H9 (cell line): Measurements from ENCODE around the gene CLEC12A. TPM values are rescaled to one million over a fixed set of nuclear protein-coding genes. Genes with fewer than 3 reads are reported as not detected.

Experiments used
- DNase-seq: peaks from one replicate; pipeline ENCODE4 v3.0.0-alpha.2; 2017
- H2AFZ ChIP-seq: one replicate; pipeline ENCODE4 v1.6.1; 2013; ENCODE audit warnings: mild to moderate bottlenecking, low read length, control low read depth, moderate library complexity
- H2AK5ac ChIP-seq: 2 replicates; pipeline ENCODE4 v1.6.1; 2013; ENCODE audit warnings: low read length, control low read depth, mixed read lengths; ENCODE audit not compliant: insufficient read length
- H2BK120ac ChIP-seq: one replicate; pipeline ENCODE4 v1.6.1; 2013; ENCODE audit warnings: low read depth, mild to moderate bottlenecking, low read length, control low read depth, inconsistent platforms; ENCODE audit not compliant: poor library complexity, severe bottlenecking
- H2BK12ac ChIP-seq: 2 replicates; pipeline ENCODE4 v1.6.1; 2013; ENCODE audit warnings: low read length, control low read depth, mixed read lengths, low read depth; ENCODE audit not compliant: insufficient read length
- H2BK15ac ChIP-seq: 2 replicates; pipeline ENCODE4 v1.6.1; 2013; ENCODE audit warnings: low read depth, low read length, control low read depth
- H2BK20ac ChIP-seq: one replicate; pipeline ENCODE4 v1.6.1; 2013; ENCODE audit warnings: low read depth, mild to moderate bottlenecking, low read length, control low read depth, inconsistent platforms; ENCODE audit not compliant: poor library complexity, severe bottlenecking
- H2BK5ac ChIP-seq: 2 replicates; pipeline ENCODE4 v1.6.1; 2013; ENCODE audit warnings: low read length, control low read depth, mixed read lengths; ENCODE audit not compliant: insufficient read length
- H3K14ac ChIP-seq: 2 replicates; pipeline ENCODE4 v1.6.1; 2013; ENCODE audit warnings: low read length, control low read depth; ENCODE audit not compliant: insufficient read depth
- H3K18ac ChIP-seq: 2 replicates; pipeline ENCODE4 v1.6.1; 2013; ENCODE audit warnings: low read depth, mild to moderate bottlenecking, mixed read lengths, low read length, control low read depth; ENCODE audit not compliant: insufficient read length
- H3K23ac ChIP-seq: 2 replicates; pipeline ENCODE4 v1.6.1; 2013; ENCODE audit warnings: low read length, control low read depth, mixed read lengths, low read depth; ENCODE audit not compliant: insufficient read length
- H3K23me2 ChIP-seq: 2 replicates; pipeline ENCODE4 v1.6.1; 2013; ENCODE audit warnings: low read depth, mild to moderate bottlenecking, mixed read lengths, low read length, control low read depth; ENCODE audit not compliant: insufficient read length, poor library complexity, severe bottlenecking
- H3K27ac ChIP-seq: 2 replicates; pipeline ENCODE4 v1.5.1; 2013; ENCODE audit warnings: low read length, control low read depth, mixed read lengths, low read depth; ENCODE audit not compliant: insufficient read length
- H3K27me3 ChIP-seq: 2 replicates; pipeline ENCODE4 v1.6.1; 2013; ENCODE audit warnings: low read length, control low read depth, inconsistent platforms; ENCODE audit not compliant: insufficient read depth
- H3K4ac ChIP-seq: 2 replicates; pipeline ENCODE4 v1.6.1; 2013; ENCODE audit warnings: low read depth, mild to moderate bottlenecking, control low read depth, inconsistent platforms, low read length, moderate library complexity
- H3K4me1 ChIP-seq: 2 replicates; pipeline ENCODE4 v1.6.1; 2013; ENCODE audit warnings: low read length, control low read depth, inconsistent platforms; ENCODE audit not compliant: insufficient read depth
- H3K4me2 ChIP-seq: 2 replicates; pipeline ENCODE4 v1.6.1; 2013; ENCODE audit warnings: low read length, control low read depth, mixed read lengths; ENCODE audit not compliant: insufficient read length, insufficient read depth
- H3K56ac ChIP-seq: 2 replicates; pipeline ENCODE4 v1.6.1; 2013; ENCODE audit warnings: low read depth, mild to moderate bottlenecking, mixed read lengths, low read length, control low read depth; ENCODE audit not compliant: insufficient read length
- H3K79me1 ChIP-seq: 2 replicates; pipeline ENCODE4 v1.6.1; 2013; ENCODE audit warnings: low read depth, mild to moderate bottlenecking, moderate library complexity, low read length, control low read depth, inconsistent platforms; ENCODE audit not compliant: insufficient read depth, poor library complexity, severe bottlenecking
- H3K79me2 ChIP-seq: 2 replicates; pipeline ENCODE4 v1.6.1; 2013; ENCODE audit warnings: low read length, control low read depth, inconsistent platforms; ENCODE audit not compliant: insufficient read depth
- H3K9ac ChIP-seq: 2 replicates; pipeline ENCODE4 v1.6.1; 2013; ENCODE audit warnings: low read length, control low read depth, mixed read lengths; ENCODE audit not compliant: insufficient read length; ENCODE audit errors: extremely low read depth
- H3K9me3 ChIP-seq: one replicate; pipeline ENCODE4 v1.6.1; 2013; ENCODE audit warnings: low read depth, low read length, inconsistent platforms; ENCODE audit not compliant: control insufficient read depth
- H3T11ph ChIP-seq: one replicate; pipeline ENCODE4 v1.6.1; 2013; ENCODE audit warnings: mild to moderate bottlenecking, low read length, control low read depth, inconsistent platforms
- H4K20me1 ChIP-seq: one replicate; pipeline ENCODE4 v1.6.1; 2013; ENCODE audit not compliant: control insufficient read depth, insufficient read length, insufficient read depth
- H4K5ac ChIP-seq: 2 replicates; pipeline ENCODE4 v1.6.1; 2013; ENCODE audit warnings: low read depth, mild to moderate bottlenecking, mixed read lengths, low read length, control low read depth; ENCODE audit not compliant: insufficient read length
- H4K8ac ChIP-seq: replicated peaks from 2 replicates; pipeline ENCODE4 v1.6.1; 2013; ENCODE audit warnings: low read length, control low read depth, mixed read lengths, low read depth; ENCODE audit not compliant: insufficient read length
- H4K91ac ChIP-seq: 2 replicates; pipeline ENCODE4 v1.6.1; 2013; ENCODE audit warnings: low read depth, mild to moderate bottlenecking, moderate library complexity, mixed read lengths, low read length, control low read depth; ENCODE audit not compliant: insufficient read length
- H3K27ac Mint-ChIP-seq, 3 experiments: 2 replicates in 2 of 3; 3 replicates in 1 of 3; pipeline ENCODE4 v1.8.0; 2020 to 2021; ENCODE audit warnings: mixed read lengths in 3 of 3, mild to moderate bottlenecking in 1 of 3, moderate library complexity in 1 of 3
- H3K27me3 Mint-ChIP-seq: 2 replicates; pipeline ENCODE4 v1.8.0; 2021; ENCODE audit warnings: low read depth, mild to moderate bottlenecking, moderate library complexity, mixed read lengths
- H3K36me3 Mint-ChIP-seq, 3 experiments: 2 replicates in 2 of 3; 3 replicates in 1 of 3; pipeline ENCODE4 v1.8.0; 2020 to 2021; ENCODE audit warnings: low read depth in 3 of 3, mixed read lengths in 3 of 3; ENCODE audit not compliant: insufficient read depth in 1 of 3
- H3K4me1 Mint-ChIP-seq, 2 experiments: 2 replicates each; pipeline ENCODE4 v1.8.0; 2020; ENCODE audit warnings: mixed read lengths in 2 of 2
- H3K4me3 Mint-ChIP-seq, 2 experiments: 2 replicates in 1 of 2; 3 replicates in 1 of 2; pipeline ENCODE4 v1.8.0; 2020 to 2021; ENCODE audit warnings: mild to moderate bottlenecking in 2 of 2, mixed read lengths in 2 of 2, moderate library complexity in 1 of 2
- H3K9me3 Mint-ChIP-seq, 2 experiments: 2 replicates in 1 of 2; 3 replicates in 1 of 2; pipeline ENCODE4 v1.8.0; 2020; ENCODE audit warnings: mild to moderate bottlenecking in 2 of 2, mixed read lengths in 2 of 2, moderate library complexity in 1 of 2
- WGBS: extraction: QIAGEN DNeasy Blood & Tissue Kit; methylation state at CpG from one replicate; pipeline ENCODE4 v1.1.7; 2013; ENCODE audit warnings: missing lambda C conversion rate, low lambda C conversion rate, mixed read lengths; ENCODE audit not compliant: insufficient read length; ENCODE audit errors: extremely low coverage; 5-methylcytosine and 5-hydroxymethylcytosine counted together
- total RNA-seq: library from RNA; stranded (reverse); gene quantifications from 2 replicates; pipeline ENCODE4 v1.2.1, GENCODE V29; 2021
- TF ChIP-seq, protein P1 (sequence below): fragments of 200-600 bp; sonication (generic); conservative IDR thresholded peaks from 3 replicates; pipeline ENCODE4 v1.8.0; 2021; ENCODE audit warnings: antibody characterized with exemption, mild to moderate bottlenecking

The CLEC12A gene
- total RNA-seq, 1 experiment from 2014 or later: not detected

DNA sequence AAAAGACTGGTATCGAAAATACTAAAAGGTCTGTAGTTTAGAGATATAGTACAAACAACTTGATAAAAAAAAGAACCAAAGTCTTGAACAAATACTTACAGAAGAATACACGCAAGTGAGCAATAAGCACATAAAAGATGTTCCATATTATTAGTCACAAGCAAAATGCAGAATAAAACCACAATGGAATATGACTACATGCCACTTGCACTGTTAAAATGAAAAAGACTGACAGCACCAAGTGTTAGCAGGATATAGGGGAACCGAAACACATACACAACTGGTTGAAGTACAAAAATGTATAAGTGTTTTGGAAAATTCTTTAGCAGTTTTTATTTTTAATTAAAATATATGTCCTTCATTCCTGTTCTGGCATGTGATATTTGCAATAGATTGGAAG, 42.6 kb upstream of the CLEC12A start:
- no peak overlapping the region for H2BK12ac ChIP-seq

More for the DNA sequence above, 42.6 kb upstream of the CLEC12A start:
- Histone ChIP-seq H3K4me1 (no peaks in the 10 kb centered on the region), H2BK20ac (no peak overlapping the region), H3K27ac (no peak overlapping the region), H4K5ac (no peak overlapping the region), H4K91ac (no peak overlapping the region), H3K79me2 (no peaks in the 10 kb centered on the region), H3K9ac (no peak overlapping the region), H2BK120ac (no peak overlapping the region), H2AK5ac (no peak overlapping the region), H3T11ph (no peak overlapping the region), H3K23ac (no peak overlapping the region), H2AFZ (no peak overlapping the region), H2BK5ac (no peak overlapping the region), H4K20me1 (no peaks in the 10 kb centered on the region), H3K79me1 (no peaks in the 10 kb centered on the region), H4K8ac (no peak overlapping the region), H3K4me2 (no peak overlapping the region), H3K56ac (no peak overlapping the region), H3K27me3 (no peaks in the 10 kb centered on the region), H3K4ac (no peak overlapping the region), H3K23me2 (no peaks in the 10 kb centered on the region), H3K18ac (no peak overlapping the region), H3K9me3 (no peaks in the 10 kb centered on the region), H2BK15ac (no peak overlapping the region), H3K14ac (no peak overlapping the region)
- no CpG with 5 or more reads among the region's 3 CpGs for WGBS
- TF ChIP-seq, protein P1, sequence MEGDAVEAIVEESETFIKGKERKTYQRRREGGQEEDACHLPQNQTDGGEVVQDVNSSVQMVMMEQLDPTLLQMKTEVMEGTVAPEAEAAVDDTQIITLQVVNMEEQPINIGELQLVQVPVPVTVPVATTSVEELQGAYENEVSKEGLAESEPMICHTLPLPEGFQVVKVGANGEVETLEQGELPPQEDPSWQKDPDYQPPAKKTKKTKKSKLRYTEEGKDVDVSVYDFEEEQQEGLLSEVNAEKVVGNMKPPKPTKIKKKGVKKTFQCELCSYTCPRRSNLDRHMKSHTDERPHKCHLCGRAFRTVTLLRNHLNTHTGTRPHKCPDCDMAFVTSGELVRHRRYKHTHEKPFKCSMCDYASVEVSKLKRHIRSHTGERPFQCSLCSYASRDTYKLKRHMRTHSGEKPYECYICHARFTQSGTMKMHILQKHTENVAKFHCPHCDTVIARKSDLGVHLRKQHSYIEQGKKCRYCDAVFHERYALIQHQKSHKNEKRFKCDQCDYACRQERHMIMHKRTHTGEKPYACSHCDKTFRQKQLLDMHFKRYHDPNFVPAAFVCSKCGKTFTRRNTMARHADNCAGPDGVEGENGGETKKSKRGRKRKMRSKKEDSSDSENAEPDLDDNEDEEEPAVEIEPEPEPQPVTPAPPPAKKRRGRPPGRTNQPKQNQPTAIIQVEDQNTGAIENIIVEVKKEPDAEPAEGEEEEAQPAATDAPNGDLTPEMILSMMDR: no peak
- no peak overlapping the region for H3K27ac Mint-ChIP-seq
- no peaks in the 10 kb centered on the region for H3K27me3 Mint-ChIP-seq
- no peak for DNase-seq
- peaks cover 2 to 3% of the 10 kb centered on the region in 2 experiments; a peak in 3 of 4 replicates for H3K4me1 Mint-ChIP-seq
- no peak overlapping the region for H3K4me3 Mint-ChIP-seq
- no peaks in the 10 kb centered on the region; a peak in 1 of 5 replicates for H3K9me3 Mint-ChIP-seq
- no peaks in the 10 kb centered on the region for H3K36me3 Mint-ChIP-seq
